Measurements from ENCODE around the gene RBFA.

RBFA gene

GRCh38 chr18:80070825-80071224 lies 36.6 kb downstream of the RBFA start:
- H3K4me3 ChIP-seq (ENCODE audit: low read depth, low read length) = no peak overlapping the region

DNA sequence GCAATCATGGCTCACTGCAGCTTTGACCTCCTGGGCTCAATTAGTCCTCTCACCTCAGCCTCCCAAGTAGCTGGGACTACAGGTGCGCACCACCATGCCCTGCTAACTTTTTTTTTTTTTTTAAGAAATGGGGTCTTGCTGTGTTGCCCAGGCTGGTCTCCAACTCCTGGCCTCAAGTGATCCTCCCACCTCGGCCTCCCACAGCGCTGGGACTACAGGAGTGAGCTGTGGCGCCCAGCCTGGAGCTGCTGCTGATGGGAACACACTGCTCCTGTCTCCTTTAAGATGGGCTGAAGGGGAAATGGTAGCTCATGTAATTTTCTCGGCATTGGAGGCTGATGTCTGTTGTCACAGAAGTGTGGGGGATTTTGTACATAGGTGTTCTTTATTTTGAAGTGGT lies 39.9 kb downstream of the RBFA start:
- H3K4me3 ChIP-seq (ENCODE audit: low read depth, low read length) = no peak overlapping the region

DNA sequence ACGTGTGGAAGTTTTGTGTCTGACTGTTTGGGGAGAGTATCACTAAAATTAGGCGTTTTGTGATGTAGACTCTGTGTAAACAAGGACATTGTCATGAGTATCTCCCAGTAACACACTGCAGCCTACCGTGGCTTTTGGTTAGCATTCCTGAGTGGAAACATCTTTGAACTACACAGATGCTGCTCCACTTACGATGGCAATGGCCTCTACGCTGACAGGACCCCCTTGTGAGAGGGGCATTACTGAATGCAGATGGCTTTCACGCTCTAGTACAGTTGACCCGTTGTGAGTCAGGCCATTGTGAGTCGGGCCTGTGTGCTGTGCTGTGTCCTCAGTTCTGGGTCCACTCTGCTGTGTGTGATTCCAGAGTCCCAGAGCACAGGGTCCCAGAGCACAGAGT lies 40.5 kb downstream of the RBFA start:
- no peak overlapping the region for H3K4me3 ChIP-seq (ENCODE audit: low read depth, low read length)

DNA sequence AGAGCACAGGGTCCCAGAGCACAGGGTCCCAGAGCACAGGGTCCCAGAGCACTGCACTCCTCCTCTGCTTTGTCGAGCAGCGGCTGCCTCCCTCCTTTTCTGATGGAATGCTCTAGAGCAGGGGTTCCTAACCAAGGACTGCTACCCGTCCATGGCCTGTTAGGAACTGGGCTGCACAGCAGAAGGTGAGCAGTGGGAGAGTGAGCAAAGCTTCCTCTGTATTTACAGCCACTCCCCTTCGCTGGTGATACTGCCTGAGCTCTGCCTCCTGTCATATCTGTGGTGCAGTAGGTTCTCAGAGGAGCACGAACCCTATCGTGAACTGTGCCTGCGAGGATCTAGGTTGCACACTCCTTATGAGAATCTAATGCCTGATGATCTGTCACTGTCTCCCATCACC lies 41.7 kb downstream of the RBFA start:
- H3K4me3 ChIP-seq (ENCODE audit: low read depth, low read length) = no peak overlapping the region

GRCh38 chr18:80076379-80076778 lies 42.1 kb downstream of the RBFA start:
- no peak overlapping the region for H3K4me3 ChIP-seq (ENCODE audit: low read depth, low read length)

DNA sequence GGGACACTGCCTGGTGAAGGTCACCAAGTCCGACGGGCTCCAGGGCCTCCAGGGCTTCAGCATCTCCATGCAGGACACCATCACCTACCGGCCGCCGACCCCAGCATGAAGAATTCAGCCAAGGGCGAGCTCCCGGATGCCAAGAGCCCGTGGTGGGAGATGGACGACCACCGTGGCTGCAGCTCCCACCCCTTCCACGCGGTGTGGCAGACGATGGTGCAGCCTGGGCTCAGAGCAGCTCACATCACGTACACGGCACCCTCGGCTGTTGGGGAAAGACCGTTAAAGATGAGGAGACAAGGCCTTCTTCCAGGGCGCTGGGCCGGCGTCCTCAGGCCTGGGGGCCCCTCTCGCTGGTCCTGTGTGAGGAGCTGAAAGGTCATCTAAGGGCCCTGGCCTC lies 43.6 kb downstream of the RBFA start:
- no peak overlapping the region for H3K4me3 ChIP-seq (ENCODE audit: low read depth, low read length)

Measured in iPS-11a (cell line).